GM10248 (cell line): ENCODE results near the gene ZSWIM3.

ENCODE experiments used
- CTCF ChIA-PET: fragments of 300-600 bp; sonication (Branson Sonifier 250); formaldehyde crosslinking; extraction: SDS; loops from one replicate; lab custom pipeline; 2021; ENCODE audit warnings: antibody characterized with exemption; lab: Yijun Ruan, JAX
- POLR2A ChIA-PET: fragments of 350-650 bp; sonication (Branson Sonifier 250); formaldehyde crosslinking; extraction: SDS; loops from one replicate; lab custom pipeline; 2020; ENCODE audit warnings: antibody characterized with exemption; lab: Yijun Ruan, JAX
- DNase-seq: peaks from one replicate; pipeline ENCODE4 v3.0.0; 2012; ENCODE audit errors: extremely low spot score
- TF ChIP-seq, protein P1 (sequence below): IDR thresholded peaks from 2 replicates; pipeline ENCODE4 v1.5.1; 2012; ENCODE audit warnings: mild to moderate bottlenecking, low read depth; ENCODE audit errors: extremely low read depth, missing control alignments, control extremely low read depth

Gene ZSWIM3

DNA sequence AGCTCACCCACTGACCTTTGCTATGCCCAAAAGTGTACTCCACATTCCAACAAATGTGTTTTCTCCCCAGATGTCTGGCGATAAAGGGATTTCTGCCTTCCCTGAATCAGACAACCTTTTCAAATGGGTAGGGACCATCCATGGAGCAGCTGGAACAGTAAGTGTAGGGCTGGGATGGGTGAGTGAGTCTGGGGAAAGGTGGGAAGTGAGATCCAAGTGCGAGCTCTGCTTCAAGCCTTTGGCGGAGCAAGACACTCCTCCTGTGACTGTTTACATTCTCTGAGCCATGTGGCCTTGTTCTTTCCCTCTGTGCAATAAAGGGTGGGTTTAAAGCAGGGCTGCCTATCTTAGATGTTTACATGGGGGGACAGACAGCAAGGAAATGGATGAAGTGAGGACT lies 43.1 kb upstream of the ZSWIM3 start:
- POLR2A ChIA-PET, result interaction anchor here (0.6 kb wide), 1 partner anchor 77 kb away, joined by 3 read pairs; no protein-coding TSS in a partner anchor
- CTCF ChIA-PET, result interaction anchor here (2.2 kb wide), 1 partner anchor 14 kb away, joined by 7 read pairs; no protein-coding TSS in a partner anchor
- DNase-seq, result no peak
- TF ChIP-seq, protein P1, sequence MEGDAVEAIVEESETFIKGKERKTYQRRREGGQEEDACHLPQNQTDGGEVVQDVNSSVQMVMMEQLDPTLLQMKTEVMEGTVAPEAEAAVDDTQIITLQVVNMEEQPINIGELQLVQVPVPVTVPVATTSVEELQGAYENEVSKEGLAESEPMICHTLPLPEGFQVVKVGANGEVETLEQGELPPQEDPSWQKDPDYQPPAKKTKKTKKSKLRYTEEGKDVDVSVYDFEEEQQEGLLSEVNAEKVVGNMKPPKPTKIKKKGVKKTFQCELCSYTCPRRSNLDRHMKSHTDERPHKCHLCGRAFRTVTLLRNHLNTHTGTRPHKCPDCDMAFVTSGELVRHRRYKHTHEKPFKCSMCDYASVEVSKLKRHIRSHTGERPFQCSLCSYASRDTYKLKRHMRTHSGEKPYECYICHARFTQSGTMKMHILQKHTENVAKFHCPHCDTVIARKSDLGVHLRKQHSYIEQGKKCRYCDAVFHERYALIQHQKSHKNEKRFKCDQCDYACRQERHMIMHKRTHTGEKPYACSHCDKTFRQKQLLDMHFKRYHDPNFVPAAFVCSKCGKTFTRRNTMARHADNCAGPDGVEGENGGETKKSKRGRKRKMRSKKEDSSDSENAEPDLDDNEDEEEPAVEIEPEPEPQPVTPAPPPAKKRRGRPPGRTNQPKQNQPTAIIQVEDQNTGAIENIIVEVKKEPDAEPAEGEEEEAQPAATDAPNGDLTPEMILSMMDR, result no peak

GRCh38 chr20:45816951-45817350 lies 40.5 kb upstream of the ZSWIM3 start:
- CTCF ChIA-PET, result interaction anchor here (0.9 to 3.8 kb wide), 5 partner anchors 13 to 198 kb away, joined by 3 to 19 read pairs (median 3); partner anchors contain the start of genes ACOT8 and ZSWIM3
- POLR2A ChIA-PET, result interaction anchor here (0.6 kb wide), 1 partner anchor 12 kb away, joined by 3 read pairs; no protein-coding TSS in a partner anchor
- DNase-seq, result no peak
- TF ChIP-seq, protein P1, result no peak

DNA sequence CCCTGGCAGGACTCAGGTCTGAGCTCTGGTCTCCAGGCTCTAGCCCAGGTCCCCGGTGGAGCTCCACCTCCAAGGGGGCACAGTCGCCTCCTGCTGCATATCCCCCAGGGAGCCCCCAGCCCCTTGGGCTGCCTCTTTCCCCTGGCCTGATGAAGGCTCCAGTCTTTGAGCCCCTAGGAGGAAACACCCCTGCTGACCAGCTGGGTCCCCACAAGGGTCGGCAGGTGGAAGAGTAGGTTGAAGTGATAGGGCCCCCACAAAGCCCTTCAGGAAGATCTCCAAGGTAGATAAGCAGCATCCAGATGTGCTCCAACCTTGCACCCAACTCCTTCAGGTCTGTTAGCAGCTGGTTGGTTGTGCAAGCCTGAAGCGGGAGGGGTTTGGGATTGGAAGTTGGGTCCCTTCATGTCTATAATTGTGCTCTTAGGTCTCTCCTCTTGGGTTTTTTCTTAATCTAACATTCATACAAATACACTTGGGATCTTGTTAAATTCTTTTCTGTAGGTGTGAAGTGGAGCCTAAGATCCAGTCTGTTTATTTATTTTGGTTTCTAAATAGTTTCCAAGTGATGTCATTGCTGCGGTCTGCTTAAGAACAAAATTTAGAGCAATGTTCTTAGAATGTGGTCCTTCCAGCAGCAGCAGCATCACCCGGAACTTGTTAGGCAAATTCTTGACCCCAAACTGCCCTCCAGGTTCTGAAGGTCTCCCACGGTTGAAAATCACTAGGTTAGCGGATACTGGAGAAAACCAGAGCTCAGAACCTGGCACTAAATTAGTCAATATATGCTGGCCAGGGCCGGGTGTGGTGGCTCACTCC lies 39.8 kb upstream of the ZSWIM3 start:
- TF ChIP-seq, protein P1, result no peak
- CTCF ChIA-PET, result interaction anchor here (0.9 to 3.8 kb wide), 5 partner anchors 13 to 197 kb away, joined by 3 to 19 read pairs (median 3); partner anchors contain the start of genes ACOT8 and ZSWIM3
- POLR2A ChIA-PET, result interaction anchor here (0.6 kb wide), 1 partner anchor 11 kb away, joined by 3 read pairs; no protein-coding TSS in a partner anchor
- DNase-seq, result no peak

DNA sequence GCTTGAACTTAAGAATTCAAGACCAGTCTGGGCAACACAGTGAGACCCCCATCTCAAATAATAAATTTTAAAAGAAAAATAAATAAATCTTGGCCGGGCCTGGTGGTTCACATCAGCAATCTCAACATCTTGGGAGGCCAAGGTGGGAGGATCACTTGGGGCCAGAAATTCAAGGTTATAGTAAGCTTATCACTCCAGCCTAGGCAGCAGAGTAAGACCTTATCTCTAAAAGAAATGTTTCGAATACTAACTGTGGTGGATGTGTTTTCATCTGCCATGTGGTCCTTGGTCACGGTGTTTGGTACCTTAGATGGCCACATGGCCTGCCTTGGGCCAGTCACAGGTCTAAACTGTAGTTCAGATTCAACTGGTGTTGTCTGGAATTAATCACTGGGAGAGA lies 39.2 kb upstream of the ZSWIM3 start:
- CTCF ChIA-PET, result interaction anchor here (1.3 to 3.8 kb wide), 2 partner anchors 19 to 196 kb away, joined by 3 to 19 read pairs; no protein-coding TSS in a partner anchor
- POLR2A ChIA-PET, result no interaction called here
- TF ChIP-seq, protein P1, result no peak
- no peak for DNase-seq

DNA sequence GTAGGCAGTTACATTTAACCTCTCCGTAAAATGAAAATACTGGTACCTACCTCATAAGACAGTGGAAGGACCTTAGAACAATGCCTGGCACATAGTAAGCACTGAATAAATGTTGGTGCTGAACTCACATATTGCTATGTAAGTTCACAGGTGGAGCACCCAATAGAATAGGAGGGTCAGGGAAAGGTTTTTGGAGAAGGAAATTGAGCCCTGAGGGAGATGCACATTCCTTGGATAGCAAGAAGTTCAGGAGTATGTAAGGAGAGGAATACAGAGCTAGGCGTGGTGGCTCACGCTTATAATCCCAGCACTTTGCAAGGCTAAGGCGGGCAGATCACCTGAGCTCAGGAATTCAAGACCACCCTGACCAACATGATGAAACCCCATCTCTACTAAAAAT lies 37.9 kb upstream of the ZSWIM3 start:
- ChIA-PET CTCF (interaction anchor here (1.0 to 3.8 kb wide), 3 partner anchors 14 to 48 kb away, joined by 3 to 19 read pairs (median 4); no protein-coding TSS in a partner anchor), POLR2A (interaction anchor here (0.6 kb wide), 1 partner anchor 12 kb away, joined by 5 read pairs; no protein-coding TSS in a partner anchor)
- DNase-seq, result no peak
- TF ChIP-seq, protein P1, result no peak

DNA sequence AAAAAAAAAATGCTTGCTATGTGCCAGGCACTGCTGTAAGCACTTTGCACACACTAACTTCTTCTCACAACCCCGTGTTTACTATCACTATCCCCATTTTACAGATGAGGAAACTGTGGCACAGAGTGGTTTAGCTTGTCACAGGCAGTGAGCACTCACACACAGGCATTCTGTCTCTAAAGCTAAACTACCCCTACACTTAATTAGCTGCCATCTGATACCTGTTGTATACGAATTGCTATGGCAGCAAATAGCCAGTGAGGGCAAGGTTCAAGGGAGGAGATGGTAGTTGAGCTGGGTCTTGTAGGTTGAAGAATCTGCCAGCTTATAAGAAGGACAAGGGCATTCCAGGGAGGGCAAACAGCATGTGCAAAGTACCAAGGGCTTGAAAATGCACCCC lies 35.5 kb upstream of the ZSWIM3 start:
- TF ChIP-seq, protein P1, result no peak
- ChIA-PET CTCF (interaction anchor here (1.1 to 1.5 kb wide), 4 partner anchors 20 to 165 kb away, joined by 3 to 6 read pairs (median 4); no protein-coding TSS in a partner anchor), POLR2A (no interaction called here)
- DNase-seq, result no peak
